Osteocyte (in vitro differentiated cells): ENCODE results near the gene NUP58. TPM values are rescaled to one million over a fixed set of nuclear protein-coding genes. Genes with fewer than 3 reads are reported as not detected.

Source experiments
- DNase-seq: peaks from one replicate; pipeline ENCODE4 v3.0.0; 2021; ENCODE audit warnings: mixed read lengths; ENCODE audit not compliant: unreplicated experiment; ENCODE audit errors: extremely low spot score
- H3K27ac Mint-ChIP-seq: one replicate; pipeline ENCODE4 v1.8.0; 2021; ENCODE audit warnings: mild to moderate bottlenecking, mixed read lengths; ENCODE audit not compliant: unreplicated experiment
- H3K27me3 Mint-ChIP-seq: one replicate; pipeline ENCODE4 v1.8.0; 2021; ENCODE audit warnings: mixed read lengths; ENCODE audit not compliant: unreplicated experiment
- H3K36me3 Mint-ChIP-seq: one replicate; pipeline ENCODE4 v1.8.0; 2021; ENCODE audit warnings: mixed read lengths; ENCODE audit not compliant: unreplicated experiment
- H3K4me1 Mint-ChIP-seq: one replicate; pipeline ENCODE4 v1.8.0; 2021; ENCODE audit warnings: mixed read lengths; ENCODE audit not compliant: unreplicated experiment
- H3K4me3 Mint-ChIP-seq: one replicate; pipeline ENCODE4 v1.8.0; 2021; ENCODE audit warnings: mild to moderate bottlenecking, moderate library complexity, mixed read lengths; ENCODE audit not compliant: unreplicated experiment
- H3K9me3 Mint-ChIP-seq: one replicate; pipeline ENCODE4 v1.8.0; 2021; ENCODE audit warnings: mixed read lengths; ENCODE audit not compliant: unreplicated experiment
- CTCF ChIP-seq: fragments of 200-600 bp; sonication (generic); IDR thresholded peaks from 2 replicates; pipeline ENCODE4 v1.5.0; 2021; ENCODE audit warnings: antibody characterized with exemption, mild to moderate bottlenecking, moderate library complexity
- total RNA-seq: library from RNA; stranded (reverse); gene quantifications from 2 replicates; pipeline ENCODE4 v1.2.1, GENCODE V29; 2021

Gene NUP58
- total RNA-seq, 1 donor from 2014 or later: 35.1 TPM

- no peak for TF ChIP-seq CTCF
- H3K4me1 Mint-ChIP-seq: no peaks in the 10 kb centered on the region
- no peak overlapping the region for H3K27ac Mint-ChIP-seq
- H3K9me3 Mint-ChIP-seq: no peaks in the 10 kb centered on the region
- DNase-seq: no peak
- peaks cover 67% of the 10 kb centered on the region for H3K27me3 Mint-ChIP-seq
- H3K36me3 Mint-ChIP-seq: no peaks in the 10 kb centered on the region
- no peak overlapping the region for H3K4me3 Mint-ChIP-seq
Observed at GRCh38 chr13:25379011-25379410, 77.6 kb downstream of the NUP58 start.

- no peak overlapping the region for H3K27ac Mint-ChIP-seq
Observed at GRCh38 chr13:25380082-25380481, 78.7 kb downstream of the NUP58 start.

GRCh38 chr13:25380741-25381324 lies 79.4 kb downstream of the NUP58 start:
- DNase-seq: no peak
- no peaks in the 10 kb centered on the region for H3K4me1 Mint-ChIP-seq
- H3K9me3 Mint-ChIP-seq: no peaks in the 10 kb centered on the region
- peaks cover 60% of the 10 kb centered on the region for H3K27me3 Mint-ChIP-seq
- no peak overlapping the region for H3K4me3 Mint-ChIP-seq
- no peak for TF ChIP-seq CTCF
- H3K27ac Mint-ChIP-seq: no peak overlapping the region
- H3K36me3 Mint-ChIP-seq: no peaks in the 10 kb centered on the region

More at GRCh38 chr13:25380082-25380481, 78.7 kb downstream of the NUP58 start:
- no peaks in the 10 kb centered on the region for H3K9me3 Mint-ChIP-seq
- TF ChIP-seq CTCF: no peak
- peaks cover 65% of the 10 kb centered on the region for H3K27me3 Mint-ChIP-seq
- H3K4me3 Mint-ChIP-seq: no peak overlapping the region
- no peaks in the 10 kb centered on the region for H3K36me3 Mint-ChIP-seq
- no peak for DNase-seq
- H3K4me1 Mint-ChIP-seq: no peaks in the 10 kb centered on the region

- no peak overlapping the region for H3K27ac Mint-ChIP-seq
- DNase-seq: no peak
- H3K4me1 Mint-ChIP-seq: no peaks in the 10 kb centered on the region
- no peaks in the 10 kb centered on the region for H3K36me3 Mint-ChIP-seq
- no peak overlapping the region for H3K4me3 Mint-ChIP-seq
- TF ChIP-seq CTCF: no peak
- no peaks in the 10 kb centered on the region for H3K9me3 Mint-ChIP-seq
- H3K27me3 Mint-ChIP-seq: peaks cover 52% of the 10 kb centered on the region
Observed at GRCh38 chr13:25384758-25385410, 83.5 kb downstream of the NUP58 start.

GRCh38 chr13:25391932-25392331 lies 90.5 kb downstream of the NUP58 start:
- Mint-ChIP-seq H3K27ac (no peak overlapping the region), H3K9me3 (peaks cover 5% of the 10 kb centered on the region), H3K4me1 (no peaks in the 10 kb centered on the region), H3K27me3 (peaks cover 45% of the 10 kb centered on the region), H3K36me3 (no peaks in the 10 kb centered on the region), H3K4me3 (no peak overlapping the region)
- TF ChIP-seq CTCF: no peak
- DNase-seq: no peak

Other genes starting within 250 kb of the NUP58 start
- gene PABPC3, start 205.5 kb upstream of the NUP58 start, total RNA-seq: 0.10 and 0.16 TPM in 2 replicates
- gene AMER2, start 129.3 kb upstream of the NUP58 start, total RNA-seq: not detected in 2 replicates
- gene MTMR6, start 14.1 kb upstream of the NUP58 start, total RNA-seq: 19.5 and 19.6 TPM in 2 replicates
- 1.0 and 1.1 TPM in 2 replicates for gene ATP8A2, start 70.3 kb downstream of the NUP58 start, total RNA-seq